Activated T-cell treated with anti-CD3 and anti-CD28 coated beads, Interleukin-2, amount 50 U/mL, for 48 hours (primary cell): ENCODE results near the gene SLC7A6OS.
"Not testable (repeated sequence)": the region's sequence is repeated elsewhere in the genome, so short reads cannot be mapped to it uniquely, and the experiment has no call there.

Source experiments
- DNase-seq, 2 experiments: peaks; one replicate each; pipeline ENCODE4 v3.0.0-alpha.2; 2020

The SLC7A6OS gene

GRCh38 chr16:68297908-68298307 is 12.8 kb downstream of the SLC7A6OS start:
- no peak for DNase-seq

GRCh38 chr16:68296693-68297092 is 14.1 kb downstream of the SLC7A6OS start:
- DNase-seq = no peak

GRCh38 chr16:68296291-68296690 is 14.5 kb downstream of the SLC7A6OS start:
- DNase-seq = no peak

GRCh38 chr16:68292425-68292824 is 18.3 kb downstream of the SLC7A6OS start:
- no peak for DNase-seq

- no peak for DNase-seq
Measured at GRCh38 chr16:68291227-68291626, 19.5 kb downstream of the SLC7A6OS start.

GRCh38 chr16:68290450-68290849 is 20.3 kb downstream of the SLC7A6OS start:
- DNase-seq = no peak

GRCh38 chr16:68289621-68290329 is 21.0 kb downstream of the SLC7A6OS start:
- DNase-seq = peak; percentile 71 to 77

- no peak for DNase-seq
Measured at GRCh38 chr16:68289202-68289601, 21.5 kb downstream of the SLC7A6OS start.

- not testable (repeated sequence) for DNase-seq
Measured at GRCh38 chr16:68288796-68289195, 21.9 kb downstream of the SLC7A6OS start.

GRCh38 chr16:68288252-68288650 is 22.5 kb downstream of the SLC7A6OS start:
- no peak for DNase-seq

GRCh38 chr16:68287276-68288251 is 23.2 kb downstream of the SLC7A6OS start:
- peak in 1 of 2 experiments; percentile 50 for DNase-seq

GRCh38 chr16:68286153-68287074 is 24.3 kb downstream of the SLC7A6OS start:
- no peak for DNase-seq

- no peak for DNase-seq
Measured at GRCh38 chr16:68285683-68286082, 25.1 kb downstream of the SLC7A6OS start.

GRCh38 chr16:68284847-68285246 is 25.9 kb downstream of the SLC7A6OS start:
- no peak for DNase-seq

GRCh38 chr16:68283801-68284598 is 26.7 kb downstream of the SLC7A6OS start:
- no peak for DNase-seq

GRCh38 chr16:68283346-68283745 is 27.4 kb downstream of the SLC7A6OS start:
- no peak for DNase-seq

- no peak for DNase-seq
Measured at GRCh38 chr16:68282064-68282452, 28.7 kb downstream of the SLC7A6OS start.

- no peak for DNase-seq
Measured at GRCh38 chr16:68281368-68282063, 29.2 kb downstream of the SLC7A6OS start.

GRCh38 chr16:68279726-68280558 is 30.8 kb downstream of the SLC7A6OS start:
- no peak for DNase-seq

GRCh38 chr16:68276223-68276622 is 34.5 kb downstream of the SLC7A6OS start:
- DNase-seq = no peak
